GM18502 (cell line): ENCODE data around the gene SST.

Source experiments
- ATAC-seq: cut with Tn5 transposase; IDR thresholded peaks from one replicate; pipeline ENCODE4 v1.9.1; 2021; ENCODE audit warnings: mild to moderate bottlenecking; ENCODE audit not compliant: unreplicated experiment, poor library complexity

SST gene

DNA sequence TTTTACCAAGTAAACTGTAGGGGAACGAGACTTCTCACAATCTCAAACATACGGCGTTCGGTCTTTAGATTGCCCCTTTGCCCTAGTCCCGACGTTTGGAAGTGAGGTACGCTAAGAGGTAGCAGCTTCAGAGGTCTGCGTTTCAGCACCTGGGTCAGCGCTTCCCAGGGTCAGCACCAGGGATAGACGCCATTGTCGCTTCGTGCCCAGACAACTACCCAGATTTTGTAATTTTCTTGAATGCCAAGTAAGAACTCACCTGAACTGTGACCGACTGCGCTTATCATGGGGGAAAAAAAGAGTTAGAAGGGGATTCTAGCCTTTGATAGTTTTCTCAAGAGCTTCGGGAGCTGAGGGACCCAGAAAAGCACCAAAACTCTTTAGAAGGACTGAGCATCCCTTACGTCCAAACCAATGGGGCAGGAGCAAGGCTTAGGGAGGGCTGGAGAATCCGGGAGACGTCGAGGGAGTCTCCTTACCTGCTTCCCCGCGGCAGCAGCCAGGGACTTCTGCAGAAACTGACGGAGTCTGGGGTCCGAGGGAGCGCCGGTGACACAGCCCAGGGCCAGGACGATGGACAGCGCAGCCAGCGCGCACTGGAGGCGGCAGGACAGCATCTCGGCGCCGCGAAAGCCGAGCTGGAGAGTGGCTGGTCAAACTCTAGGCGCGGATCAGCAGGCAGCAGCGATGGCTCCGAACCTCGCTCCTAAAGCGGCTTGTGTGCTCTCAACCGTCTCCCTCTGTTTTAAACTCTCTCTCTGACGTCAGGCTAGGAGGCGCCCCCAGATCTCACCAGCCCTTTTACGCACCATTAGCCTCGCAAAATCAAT lies at the start of gene SST:
Gene SST, minus strand, starts transcription at position 720 of the 830 bp plus-strand sequence. Its CDS starts 103 bp downstream, at position 617.
- ATAC-seq = no peak

- no peak for ATAC-seq
Observed at GRCh38 chr3:187719628-187720336, 49.6 kb upstream of the SST start.

GRCh38 chr3:187718802-187719201 lies 48.6 kb upstream of the SST start:
- no peak for ATAC-seq

DNA sequence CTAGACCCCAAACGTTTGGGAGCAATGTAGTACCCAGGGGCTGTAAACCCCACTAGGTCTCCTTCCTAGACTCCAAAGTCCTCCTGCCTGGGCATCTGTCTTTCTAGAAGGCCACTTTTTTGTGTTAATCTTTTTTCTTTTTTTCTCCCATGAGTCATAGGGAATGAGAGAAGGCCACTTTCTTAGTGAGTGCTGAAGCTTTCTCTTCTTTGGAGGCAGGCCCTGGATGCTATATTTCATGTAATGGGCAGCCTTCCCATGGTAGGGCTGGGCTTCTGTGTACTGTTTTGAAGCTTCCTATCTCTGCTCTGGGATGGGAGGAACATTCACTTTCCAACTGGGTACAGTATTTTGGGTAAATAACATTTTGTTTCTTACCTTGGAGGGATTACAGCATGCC lies 47.4 kb upstream of the SST start:
- no peak for ATAC-seq

DNA sequence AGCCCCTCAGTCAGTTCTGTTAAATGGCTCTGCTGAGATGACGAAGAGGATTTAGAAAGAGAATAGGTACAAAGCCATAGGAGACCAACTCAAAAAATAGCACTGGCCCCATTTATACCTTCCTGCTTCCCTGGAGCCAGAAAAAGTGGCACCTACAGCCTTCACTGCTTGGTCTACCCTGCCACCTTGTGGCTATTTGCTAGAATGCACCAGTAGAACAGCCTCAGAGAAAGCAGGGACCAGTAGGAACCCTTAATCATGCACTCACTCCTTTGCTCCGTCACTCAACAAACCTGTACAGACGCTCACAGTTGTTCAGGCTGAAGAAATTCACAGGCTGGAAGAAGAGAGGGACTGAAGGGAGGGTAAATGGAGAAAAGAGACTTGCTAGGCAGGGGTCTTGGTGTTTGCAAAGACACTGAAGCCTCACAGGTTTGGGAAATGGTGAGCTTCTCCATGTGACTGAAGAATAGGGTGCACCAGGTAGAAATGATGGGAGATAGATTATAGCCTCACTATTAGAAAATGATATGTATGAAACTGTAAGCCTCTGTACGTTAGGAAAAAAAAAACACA lies 44.3 kb upstream of the SST start:
- ATAC-seq = peak; percentile 87

DNA sequence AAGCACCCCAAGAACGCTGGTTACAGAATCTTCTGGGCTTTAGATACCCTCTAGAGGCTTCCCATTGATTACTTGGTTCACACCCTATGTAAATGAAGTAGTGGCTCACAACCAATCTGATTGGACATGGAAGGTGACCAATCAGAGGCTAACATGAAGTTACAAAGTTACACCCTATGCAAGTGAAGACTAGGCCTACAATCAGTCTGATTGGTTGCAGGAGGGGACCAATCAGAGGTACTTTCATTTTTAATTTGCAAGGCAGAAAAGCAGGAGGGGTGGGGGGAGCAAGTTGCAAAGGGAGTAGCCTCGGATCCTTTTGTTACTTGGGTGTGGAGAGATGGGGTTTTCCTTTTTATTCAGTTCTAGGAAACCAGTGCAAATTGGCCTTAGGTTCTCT lies 43.3 kb upstream of the SST start:
- no peak for ATAC-seq

DNA sequence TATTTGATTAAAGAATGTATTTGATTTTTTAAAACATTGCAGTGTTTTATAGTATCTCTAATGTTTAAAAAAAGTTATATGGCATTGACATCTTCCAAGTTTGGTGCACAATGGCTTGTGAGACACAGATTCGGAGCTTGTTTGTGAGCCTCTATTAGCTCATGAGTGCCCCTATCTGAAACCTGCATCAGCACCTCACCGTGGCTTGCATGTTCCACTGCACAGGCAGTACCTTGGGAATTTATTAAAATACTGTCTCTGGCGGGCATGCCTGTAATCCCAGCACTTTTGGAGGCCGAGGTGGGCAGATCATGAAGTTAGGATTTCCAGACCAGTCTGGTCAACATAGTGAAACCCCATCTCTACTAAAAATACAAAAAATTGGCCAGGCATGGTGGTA lies 39.0 kb upstream of the SST start:
- no peak for ATAC-seq

GRCh38 chr3:187708696-187709095 lies 38.5 kb upstream of the SST start:
- no peak for ATAC-seq

DNA sequence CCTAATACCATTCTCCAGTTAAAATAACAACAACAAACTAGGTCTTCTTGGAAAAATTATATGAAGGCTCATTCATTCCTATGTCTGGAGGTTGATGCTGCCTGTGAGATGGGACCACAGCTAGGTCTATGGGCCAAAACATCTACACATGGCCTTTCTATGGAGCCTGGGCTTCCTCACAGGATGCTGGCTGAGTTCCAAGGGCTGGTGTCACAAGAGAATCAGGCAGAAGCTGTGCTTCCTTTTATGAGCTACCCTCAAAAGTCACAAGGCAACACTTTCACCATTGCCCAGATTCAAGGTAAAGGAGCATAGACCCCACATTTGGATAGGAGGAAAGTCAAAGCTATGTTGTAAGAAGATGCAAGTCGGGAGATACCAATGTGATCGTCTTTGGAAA lies 36.8 kb upstream of the SST start:
- no peak for ATAC-seq

- ATAC-seq = no peak
Observed at GRCh38 chr3:187705164-187705563, 35.0 kb upstream of the SST start.

DNA sequence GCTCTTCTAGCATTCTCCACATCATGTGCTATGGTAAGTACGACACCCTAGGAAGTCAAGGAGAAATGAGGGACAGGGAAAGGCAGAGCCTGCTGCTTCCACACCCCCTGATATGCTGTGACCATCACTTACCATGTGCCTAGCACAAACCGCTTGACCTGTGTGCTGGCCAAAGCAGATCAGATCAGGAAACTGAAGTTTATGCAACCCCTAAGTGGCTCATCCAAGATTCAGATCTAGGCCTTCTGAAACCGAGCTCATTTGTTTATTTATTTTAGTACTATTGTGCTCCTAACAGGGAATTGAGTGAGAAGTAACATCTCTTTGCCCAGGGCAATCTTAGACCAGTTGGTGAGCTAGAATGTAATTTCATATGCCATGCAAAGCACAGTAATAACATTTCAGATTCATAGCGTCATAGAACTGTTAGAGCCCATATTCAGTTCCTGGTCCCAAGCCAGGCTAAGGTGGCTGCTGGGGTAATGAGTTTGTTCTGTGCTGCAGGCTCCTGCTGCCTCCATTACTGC lies 32.4 kb upstream of the SST start, which contains the start of gene RTP2:
Gene RTP2, minus strand, starts transcription at position 51 of the 527 bp plus-strand sequence. CDS start 429 bp downstream, outside the sequence.
- no peak for ATAC-seq

DNA sequence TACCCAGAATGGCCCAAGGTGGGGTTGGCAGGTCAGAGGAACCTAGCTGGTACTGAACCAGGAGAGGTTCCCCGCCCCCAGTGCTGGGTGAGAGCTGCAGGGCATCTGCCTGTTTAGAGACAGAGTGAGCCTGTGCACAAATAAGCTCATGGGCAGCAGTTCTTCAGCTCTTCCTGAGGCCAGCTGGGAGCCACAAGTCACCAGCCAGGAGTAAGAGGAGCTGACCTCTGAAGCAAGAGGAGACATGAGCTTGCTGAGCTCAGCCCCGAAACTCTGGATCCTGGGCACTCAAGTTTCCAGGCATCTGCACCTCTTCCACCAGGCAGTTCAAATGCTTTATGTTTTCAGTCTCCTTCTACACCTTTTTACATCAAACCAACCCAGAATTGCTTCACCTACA lies 30.1 kb upstream of the SST start:
- no peak for ATAC-seq

DNA sequence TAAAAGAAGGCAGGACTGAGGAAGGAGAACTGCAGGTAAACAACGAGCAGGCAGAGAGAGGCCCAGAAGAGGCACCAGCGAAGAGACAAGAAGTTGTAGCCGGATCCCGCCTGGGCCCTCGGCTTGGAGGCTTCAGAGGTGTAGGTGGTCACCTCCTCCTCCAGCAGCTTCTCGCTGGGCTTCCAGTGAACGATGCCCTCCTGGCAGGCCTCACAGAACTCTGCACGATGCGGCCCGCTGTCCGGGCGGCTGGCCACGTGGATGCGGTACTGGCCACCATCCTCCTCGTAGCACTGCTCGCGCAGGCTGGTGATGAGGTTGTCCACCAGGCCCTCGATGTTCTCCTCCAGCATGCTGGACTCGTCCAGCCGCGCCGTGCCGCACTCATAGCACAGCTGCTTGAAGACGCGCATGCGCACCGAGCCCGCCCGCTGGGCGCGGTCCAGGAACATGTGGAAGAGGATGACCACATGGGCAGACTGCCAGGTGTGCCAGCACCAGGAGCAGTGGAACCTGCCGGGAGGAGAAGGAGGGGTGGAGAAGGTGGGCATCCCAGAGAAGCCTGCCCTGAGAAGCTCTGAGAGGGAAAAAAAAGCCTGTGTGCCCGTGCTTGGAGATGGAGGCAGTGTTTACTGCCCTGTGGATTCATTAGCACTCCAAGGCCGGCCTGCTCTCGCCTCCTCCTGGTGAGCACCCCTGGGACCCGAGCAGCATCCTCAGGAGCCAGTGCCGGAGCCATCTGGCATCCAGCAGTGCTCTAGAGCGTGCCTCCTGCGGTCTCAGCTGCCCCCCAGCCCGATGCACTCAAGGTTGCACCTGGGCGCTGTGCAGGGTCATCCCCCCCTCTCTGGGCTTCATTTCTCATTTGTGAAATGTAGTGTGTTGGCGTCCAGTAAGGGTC lies 28.6 kb upstream of the SST start:
- ATAC-seq = no peak

GRCh38 chr3:187696021-187696420 lies 25.8 kb upstream of the SST start:
- ATAC-seq = no peak

- ATAC-seq = no peak
Observed at GRCh38 chr3:187695449-187695848, 25.3 kb upstream of the SST start.

DNA sequence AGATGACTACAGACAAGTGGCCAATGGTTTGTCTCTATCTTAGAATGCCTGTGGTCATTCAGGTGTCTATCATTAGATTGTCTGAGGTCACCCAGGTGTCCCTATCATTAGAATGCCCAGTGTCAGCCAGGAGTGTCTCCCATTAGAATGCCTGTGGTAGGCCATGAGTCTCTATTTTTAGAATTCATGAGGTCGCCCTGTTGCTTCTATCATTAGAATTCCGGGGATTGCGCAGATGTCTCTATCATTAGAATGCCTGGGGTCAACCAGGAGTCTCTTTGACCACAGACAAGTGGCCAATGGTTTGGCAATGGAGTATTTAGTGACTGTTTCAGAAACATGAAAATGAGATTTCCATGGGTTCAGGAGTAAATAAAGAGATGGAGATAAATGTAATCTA lies 24.6 kb upstream of the SST start:
- ATAC-seq = no peak

DNA sequence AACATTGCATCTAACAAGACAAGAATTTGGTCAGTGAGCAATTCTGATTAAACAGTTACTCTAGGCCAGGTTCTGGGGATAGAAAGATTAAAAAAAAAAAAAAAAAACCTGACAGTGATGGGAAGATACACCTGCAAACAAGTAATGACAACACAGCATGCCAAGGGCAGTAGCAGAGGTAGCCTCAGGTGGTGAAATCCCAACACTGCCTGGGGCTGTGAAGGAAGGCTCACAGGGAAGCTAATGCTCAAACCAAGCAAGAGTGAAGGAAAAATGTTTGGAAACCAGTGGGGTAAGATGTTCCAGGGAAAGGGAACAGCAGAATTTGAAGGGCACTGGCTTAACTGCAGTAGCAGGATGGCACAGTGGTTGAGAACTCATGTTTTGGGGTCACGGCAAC lies 23.2 kb upstream of the SST start:
- no peak for ATAC-seq

DNA sequence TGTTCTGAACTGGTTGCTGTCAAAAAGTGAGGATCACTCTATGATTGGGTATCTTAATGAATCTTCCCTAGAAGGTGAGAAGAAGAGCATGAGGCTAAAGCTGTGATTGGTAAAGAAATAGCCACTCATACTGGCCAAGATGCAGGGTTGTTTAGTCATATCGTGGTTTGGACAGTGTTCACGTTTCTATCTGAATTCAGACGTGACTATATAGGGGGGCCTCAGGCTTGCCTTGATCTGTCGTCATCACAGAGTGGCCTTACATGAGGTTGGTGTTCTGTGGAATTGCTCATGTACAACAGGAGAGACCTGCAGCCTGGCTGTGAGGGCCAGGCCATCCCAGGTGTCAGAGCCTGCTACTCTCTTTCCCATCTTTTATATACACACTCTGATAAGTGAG lies 19.8 kb upstream of the SST start:
- no peak for ATAC-seq

DNA sequence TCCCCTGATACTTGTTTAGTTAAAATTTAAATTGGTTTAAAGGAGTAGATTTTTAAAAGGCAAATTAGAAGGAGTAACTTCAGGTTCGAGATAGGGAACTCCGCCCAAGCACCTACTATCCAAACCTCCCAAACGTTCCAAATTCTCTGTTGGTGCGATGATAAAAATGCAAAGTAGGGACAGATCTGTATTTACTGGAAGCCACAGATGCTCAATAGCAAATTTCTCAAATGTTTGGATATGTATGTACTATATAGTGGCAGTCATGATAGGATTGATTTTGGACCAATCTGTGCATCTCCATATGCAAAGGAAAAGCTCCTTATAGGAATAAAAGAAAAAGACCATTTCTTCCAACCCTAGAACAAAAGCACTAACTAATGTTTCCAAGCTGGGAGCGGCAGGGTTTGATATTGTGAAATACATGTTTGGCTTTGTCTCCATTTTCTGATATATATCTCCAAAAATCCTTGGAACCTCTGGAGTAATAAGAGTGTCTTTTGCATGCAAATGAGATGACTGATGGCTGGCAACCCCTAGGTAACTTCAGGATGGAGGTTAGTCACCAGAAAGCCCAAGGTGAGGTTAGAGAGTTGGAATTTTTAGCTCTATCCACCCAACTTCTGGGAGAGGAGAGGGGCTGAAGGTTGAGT lies 16.6 kb upstream of the SST start:
- no peak for ATAC-seq

DNA sequence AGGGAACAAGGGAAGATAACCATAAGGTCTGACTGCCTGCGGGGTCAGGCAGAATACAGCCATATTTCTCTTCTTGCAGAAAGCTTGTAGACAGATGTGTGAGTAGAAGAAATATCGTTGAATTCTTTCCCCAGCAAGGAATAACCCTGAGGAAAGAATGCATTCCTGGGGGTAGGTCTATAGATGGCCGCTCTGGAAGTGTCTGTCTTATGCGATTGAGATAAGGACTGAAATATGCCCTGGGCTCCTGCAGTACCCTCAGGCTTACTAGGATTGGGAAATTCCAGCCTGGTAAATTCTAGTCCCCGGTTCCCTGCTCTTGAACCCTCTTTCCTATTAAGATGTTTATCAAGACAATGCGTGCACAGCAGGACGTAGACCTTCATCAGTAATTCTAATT lies 15.8 kb upstream of the SST start:
- no peak for ATAC-seq
